SKM-1 (cell line): ENCODE data around the gene VWA2.

Experiments used
- DNase-seq: peaks from one replicate; lab custom pipeline; 2025; ENCODE audit not compliant: unreplicated experiment; lab: John Stamatoyannopoulos, UW

VWA2 gene

DNA sequence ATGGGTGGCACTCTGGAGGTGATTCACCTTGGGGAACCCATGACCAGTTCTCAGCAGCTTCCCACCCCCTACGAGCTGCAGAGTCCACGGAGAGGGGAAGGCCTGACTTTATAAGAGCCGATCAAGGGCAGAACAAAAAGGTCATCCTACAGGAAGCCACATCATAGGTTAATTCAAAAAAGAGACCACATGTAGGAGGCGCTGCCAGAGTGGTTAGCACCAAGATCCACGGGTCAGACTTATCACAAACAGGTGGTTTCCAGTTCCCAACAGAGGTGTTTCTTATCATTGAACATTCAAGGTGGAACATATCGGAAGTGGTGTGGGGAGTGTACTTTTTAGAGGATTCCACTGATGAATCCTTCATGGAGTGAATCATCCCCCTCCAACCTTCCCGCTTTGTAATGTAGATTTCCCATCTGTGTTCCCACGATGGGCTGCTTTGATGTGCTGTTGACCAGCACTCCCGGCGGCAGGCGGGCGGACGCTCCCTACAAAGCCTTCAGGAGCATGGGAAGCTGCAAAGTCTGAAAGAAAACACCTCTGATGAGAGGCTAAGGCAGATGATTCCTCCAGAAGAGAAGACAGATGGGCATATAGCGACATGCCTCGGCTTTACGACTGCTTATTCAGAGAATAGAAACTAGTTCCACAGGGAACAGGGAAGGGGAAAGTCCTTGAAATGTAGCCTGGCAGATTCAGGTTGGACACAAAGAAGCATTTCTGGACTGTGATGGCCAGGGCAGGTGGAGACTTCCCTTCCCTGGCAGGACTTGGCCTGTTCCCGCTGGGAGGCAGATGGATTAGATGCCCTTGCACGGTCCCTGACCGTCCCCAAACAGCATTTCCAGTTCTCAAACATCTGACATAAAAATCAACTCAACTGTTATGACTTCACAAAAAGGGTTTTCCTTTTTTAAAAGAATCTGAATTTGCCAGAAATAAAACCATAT is 98.7 kb downstream of the VWA2 start:
- no peak for DNase-seq

- no peak for DNase-seq
Observed at GRCh38 chr10:114340816-114341215, 101.8 kb downstream of the VWA2 start.
